Hepatocyte (in vitro differentiated cells): ENCODE results near the gene ASB8.

Source experiments
- EZH2 ChIP-seq: fragments of 200-600 bp; sonication (generic); IDR thresholded peaks from 2 replicates; pipeline ENCODE4 v1.6.1; 2016; ENCODE audit warnings: antibody characterized with exemption, mild to moderate bottlenecking, borderline replicate concordance
- EZH2phosphoT487 ChIP-seq: fragments of 200-600 bp; sonication (generic); IDR thresholded peaks from one replicate; pipeline ENCODE4 v1.6.1; 2018; ENCODE audit warnings: antibody characterized with exemption, mild to moderate bottlenecking, low read depth, moderate library complexity; ENCODE audit not compliant: unreplicated experiment, severe bottlenecking
- TF ChIP-seq, protein P1 (sequence below): fragments of 200-600 bp; sonication (generic); IDR thresholded peaks from 2 replicates; pipeline ENCODE4 v1.5.1; 2016; ENCODE audit warnings: antibody characterized with exemption, mild to moderate bottlenecking; ENCODE audit not compliant: poor library complexity

GRCh38 chr12:48183091-48183875 lies 26.0 kb upstream of the ASB8 start, which contains the start of gene CCDC184:
- TF ChIP-seq, protein P1, sequence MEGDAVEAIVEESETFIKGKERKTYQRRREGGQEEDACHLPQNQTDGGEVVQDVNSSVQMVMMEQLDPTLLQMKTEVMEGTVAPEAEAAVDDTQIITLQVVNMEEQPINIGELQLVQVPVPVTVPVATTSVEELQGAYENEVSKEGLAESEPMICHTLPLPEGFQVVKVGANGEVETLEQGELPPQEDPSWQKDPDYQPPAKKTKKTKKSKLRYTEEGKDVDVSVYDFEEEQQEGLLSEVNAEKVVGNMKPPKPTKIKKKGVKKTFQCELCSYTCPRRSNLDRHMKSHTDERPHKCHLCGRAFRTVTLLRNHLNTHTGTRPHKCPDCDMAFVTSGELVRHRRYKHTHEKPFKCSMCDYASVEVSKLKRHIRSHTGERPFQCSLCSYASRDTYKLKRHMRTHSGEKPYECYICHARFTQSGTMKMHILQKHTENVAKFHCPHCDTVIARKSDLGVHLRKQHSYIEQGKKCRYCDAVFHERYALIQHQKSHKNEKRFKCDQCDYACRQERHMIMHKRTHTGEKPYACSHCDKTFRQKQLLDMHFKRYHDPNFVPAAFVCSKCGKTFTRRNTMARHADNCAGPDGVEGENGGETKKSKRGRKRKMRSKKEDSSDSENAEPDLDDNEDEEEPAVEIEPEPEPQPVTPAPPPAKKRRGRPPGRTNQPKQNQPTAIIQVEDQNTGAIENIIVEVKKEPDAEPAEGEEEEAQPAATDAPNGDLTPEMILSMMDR = peak; percentile 52
- no peak for TF ChIP-seq EZH2
- no peak for TF ChIP-seq EZH2phosphoT487
